PC-3 (cell line): ENCODE data around the gene ABITRAM. TPM values are rescaled to one million over a fixed set of nuclear protein-coding genes. Genes with fewer than 3 reads are reported as not detected.

Source experiments
- ATAC-seq: fragments of 200-7000 bp; cut with Tn5 transposase; 2 replicates; pipeline ENCODE4 v1.9.1; 2020; ENCODE audit warnings: mild to moderate bottlenecking, moderate library complexity
- BruUV-seq: library from RNA; stranded (reverse); fragments of 400-500 nt; replicated peaks from 2 replicates; lab custom pipeline; 2021; lab: Mats Ljungman, UMichigan
- CTCF ChIA-PET: fragments of 300-600 bp; sonication (Branson Sonifier 250); formaldehyde crosslinking; loops from one replicate; lab custom pipeline; 2022; ENCODE audit warnings: antibody characterized with exemption; lab: Charles Lee
- POLR2A ChIA-PET: fragments of 300-600 bp; sonication (Branson Sonifier 250); formaldehyde crosslinking; loops from one replicate; lab custom pipeline; 2022; ENCODE audit warnings: antibody characterized with exemption; ENCODE audit not compliant: unreplicated experiment; lab: Charles Lee
- DNase-seq: peaks from one replicate; pipeline ENCODE4 v3.0.0-alpha.2; 2015
- H2AFZ ChIP-seq: fragments of 300-600 bp; sonication (generic); 2 replicates; pipeline ENCODE4 v1.6.0; 2016; ENCODE audit warnings: antibody characterized with exemption, low read length
- H3F3A ChIP-seq: fragments of 300-600 bp; sonication (generic); one replicate; pipeline ENCODE4 v1.6.0; 2017; ENCODE audit warnings: antibody characterized with exemption, low read length, control low read depth, mild to moderate bottlenecking; ENCODE audit not compliant: unreplicated experiment
- H3K27ac ChIP-seq: fragments of 300-600 bp; sonication (generic); 2 replicates; pipeline ENCODE4 v1.5.1; 2016; ENCODE audit warnings: mild to moderate bottlenecking, low read length
- H3K27me3 ChIP-seq: fragments of 300-600 bp; sonication (generic); 2 replicates; pipeline ENCODE4 v1.6.1; 2016; ENCODE audit warnings: low read length, mixed read lengths
- H3K36me3 ChIP-seq: fragments of 300-600 bp; sonication (generic); 2 replicates; pipeline ENCODE4 v1.6.1; 2016; ENCODE audit warnings: low read depth, mixed run types, low read length, mixed read lengths
- H3K4me1 ChIP-seq: fragments of 300-600 bp; sonication (generic); 2 replicates; pipeline ENCODE4 v1.5.1; 2016; ENCODE audit warnings: low read length; ENCODE audit not compliant: insufficient read depth
- H3K4me2 ChIP-seq: fragments of 300-600 bp; sonication (generic); 2 replicates; pipeline ENCODE4 v1.6.0; 2016; ENCODE audit warnings: low read length
- H3K4me3 ChIP-seq: fragments of 300-600 bp; sonication (generic); 2 replicates; pipeline ENCODE4 v1.5.1; 2016; ENCODE audit warnings: mild to moderate bottlenecking, low read length, mixed read lengths
- H3K79me2 ChIP-seq: fragments of 300-600 bp; sonication (generic); 2 replicates; pipeline ENCODE4 v1.6.1; 2017; ENCODE audit warnings: low read length, mixed read lengths
- H3K9ac ChIP-seq: fragments of 300-600 bp; sonication (generic); 2 replicates; pipeline ENCODE4 v1.6.0; 2016; ENCODE audit warnings: mild to moderate bottlenecking, low read length
- H3K9me2 ChIP-seq: fragments of 300-600 bp; sonication (generic); replicated peaks from 2 replicates; pipeline ENCODE4 v1.6.1; 2016; ENCODE audit warnings: mixed run types, low read length, mixed read lengths
- H3K9me3 ChIP-seq: fragments of 300-600 bp; sonication (generic); 2 replicates; pipeline ENCODE4 v1.6.1; 2016; ENCODE audit warnings: low read length, mixed read lengths
- H4K20me1 ChIP-seq: fragments of 300-600 bp; sonication (generic); 2 replicates; pipeline ENCODE4 v1.6.1; 2016; ENCODE audit warnings: low read length, mixed read lengths
- EZH2 ChIP-seq: fragments of 300-600 bp; sonication (generic); IDR thresholded peaks from one replicate; pipeline ENCODE4 v1.6.1; 2017; ENCODE audit warnings: antibody characterized with exemption, mild to moderate bottlenecking, low read length; ENCODE audit not compliant: unreplicated experiment
- EZH2phosphoT487 ChIP-seq: fragments of 300-600 bp; sonication (generic); IDR thresholded peaks from 2 replicates; pipeline ENCODE4 v1.6.1; 2018; ENCODE audit warnings: mild to moderate bottlenecking, antibody characterized with exemption, low read length, borderline replicate concordance
- intact Hi-C: fragments of 100-400 bp; cut with micrococcal nuclease; formaldehyde crosslinking; loops from 2 replicates; pipeline ENCODE4 v1.9.0; 2023
- total RNA-seq: library from RNA; depleted of rRNA; stranded (reverse); fragments of >200 nt; gene quantifications from 2 replicates; pipeline ENCODE4 v1.2.3, GENCODE V29; 2014
- TF ChIP-seq, protein P1 (sequence below): fragments of 300-600 bp; sonication (generic); conservative IDR thresholded peaks from 2 replicates; pipeline ENCODE4 v1.5.1; 2017; ENCODE audit warnings: antibody characterized with exemption, low read depth, mild to moderate bottlenecking, low read length

ABITRAM gene
- total RNA-seq, 1 experiment from 2014 or later = 7.8 TPM

DNA sequence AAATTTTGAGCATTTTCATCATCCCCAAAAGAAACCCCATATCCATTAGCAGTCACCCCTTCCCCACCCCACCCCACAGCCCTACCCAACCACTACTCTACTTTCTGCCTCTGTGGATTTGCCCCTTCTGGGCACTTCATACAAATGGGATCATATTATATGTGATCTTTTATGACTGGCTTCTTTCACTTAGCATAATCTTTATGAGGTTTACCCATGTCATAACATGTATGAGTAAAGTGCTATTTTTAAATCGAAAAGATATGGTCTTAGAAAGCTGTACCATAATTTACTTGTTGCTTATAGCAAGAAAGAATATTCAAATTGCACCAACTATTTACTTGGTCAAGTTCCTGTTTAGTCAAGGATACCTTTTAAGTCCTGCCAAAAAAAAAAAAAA is 13.0 kb upstream of the ABITRAM start:
- ATAC-seq (no peak), DNase-seq (no peak)
- no peak overlapping the region for H2AFZ ChIP-seq
- H3K9me3 ChIP-seq = no peaks in the 10 kb centered on the region
- intact Hi-C loops = no loop called here
- H3K4me2 ChIP-seq = no peak overlapping the region
- POLR2A ChIA-PET = no interaction called here
- H3K9ac ChIP-seq = no peak overlapping the region
- no peak overlapping the region for H3K4me3 ChIP-seq
- no peaks in the 10 kb centered on the region for H3K9me2 ChIP-seq
- H4K20me1 ChIP-seq = no peaks in the 10 kb centered on the region
- TF ChIP-seq, protein P1, sequence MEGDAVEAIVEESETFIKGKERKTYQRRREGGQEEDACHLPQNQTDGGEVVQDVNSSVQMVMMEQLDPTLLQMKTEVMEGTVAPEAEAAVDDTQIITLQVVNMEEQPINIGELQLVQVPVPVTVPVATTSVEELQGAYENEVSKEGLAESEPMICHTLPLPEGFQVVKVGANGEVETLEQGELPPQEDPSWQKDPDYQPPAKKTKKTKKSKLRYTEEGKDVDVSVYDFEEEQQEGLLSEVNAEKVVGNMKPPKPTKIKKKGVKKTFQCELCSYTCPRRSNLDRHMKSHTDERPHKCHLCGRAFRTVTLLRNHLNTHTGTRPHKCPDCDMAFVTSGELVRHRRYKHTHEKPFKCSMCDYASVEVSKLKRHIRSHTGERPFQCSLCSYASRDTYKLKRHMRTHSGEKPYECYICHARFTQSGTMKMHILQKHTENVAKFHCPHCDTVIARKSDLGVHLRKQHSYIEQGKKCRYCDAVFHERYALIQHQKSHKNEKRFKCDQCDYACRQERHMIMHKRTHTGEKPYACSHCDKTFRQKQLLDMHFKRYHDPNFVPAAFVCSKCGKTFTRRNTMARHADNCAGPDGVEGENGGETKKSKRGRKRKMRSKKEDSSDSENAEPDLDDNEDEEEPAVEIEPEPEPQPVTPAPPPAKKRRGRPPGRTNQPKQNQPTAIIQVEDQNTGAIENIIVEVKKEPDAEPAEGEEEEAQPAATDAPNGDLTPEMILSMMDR = no peak
- TF ChIP-seq EZH2 = no peak
- TF ChIP-seq EZH2phosphoT487 = no peak
- no peak overlapping the region for H3K27ac ChIP-seq
- no TSS peak for BruUV-seq
- H3F3A ChIP-seq = no peaks in the 10 kb centered on the region
- no peaks in the 10 kb centered on the region for H3K4me1 ChIP-seq
- H3K36me3 ChIP-seq = peaks cover 21% of the 10 kb centered on the region; the same call in 1 of the 2 replicates
- H3K27me3 ChIP-seq = no peaks in the 10 kb centered on the region
- CTCF ChIA-PET = no interaction called here
- H3K79me2 ChIP-seq = no peaks in the 10 kb centered on the region

GRCh38 chr9:108924466-108924865 is 9.7 kb upstream of the ABITRAM start:
- no peaks in the 10 kb centered on the region for H3K79me2 ChIP-seq
- H3K4me1 ChIP-seq = no peaks in the 10 kb centered on the region
- no peak overlapping the region for H3K27ac ChIP-seq
- no TSS peak for BruUV-seq
- H3K27me3 ChIP-seq = no peaks in the 10 kb centered on the region
- H3F3A ChIP-seq = no peaks in the 10 kb centered on the region
- no peak overlapping the region for H3K4me2 ChIP-seq
- CTCF ChIA-PET = no interaction called here
- POLR2A ChIA-PET = no interaction called here
- intact Hi-C loops = no loop called here
- H3K9me3 ChIP-seq = no peaks in the 10 kb centered on the region
- no peaks in the 10 kb centered on the region for H4K20me1 ChIP-seq
- ATAC-seq (no peak), DNase-seq (no peak)
- peaks cover 24% of the 10 kb centered on the region; the same call in 1 of the 2 replicates for H3K36me3 ChIP-seq
- TF ChIP-seq, protein P1 = no peak
- no peak for TF ChIP-seq EZH2
- no peak for TF ChIP-seq EZH2phosphoT487
- no peak overlapping the region for H3K9ac ChIP-seq
- H3K4me3 ChIP-seq = no peak overlapping the region
- H2AFZ ChIP-seq = no peak overlapping the region
- H3K9me2 ChIP-seq = no peaks in the 10 kb centered on the region

GRCh38 chr9:108928386-108928785 is 5.8 kb upstream of the ABITRAM start:
- Histone ChIP-seq H3K9me2 (no peaks in the 10 kb centered on the region), H3K9me3 (no peaks in the 10 kb centered on the region), H3K27ac (no peak overlapping the region), H3K4me2 (no peak overlapping the region), H2AFZ (no peak overlapping the region), H3K79me2 (peaks cover 35% of the 10 kb centered on the region), H3K36me3 (peaks cover 19% of the 10 kb centered on the region; the same call in 1 of the 2 replicates), H3K27me3 (no peaks in the 10 kb centered on the region), H3F3A (no peaks in the 10 kb centered on the region), H3K9ac (no peak overlapping the region), H3K4me3 (no peak overlapping the region), H3K4me1 (peaks cover 13% of the 10 kb centered on the region), H4K20me1 (peaks cover 7% of the 10 kb centered on the region; the same call in 1 of the 2 replicates)
- DNase-seq = no peak
- intact Hi-C loops = no loop called here
- ATAC-seq = no peak
- CTCF ChIA-PET = interaction anchor here (0.6 kb wide), 1 partner anchor 26 kb away, joined by 6 read pairs; no protein-coding TSS in a partner anchor
- no TSS peak for BruUV-seq
- TF ChIP-seq, protein P1 = no peak
- TF ChIP-seq EZH2 (no peak), EZH2phosphoT487 (no peak)
- POLR2A ChIA-PET = no interaction called here
